OCI-LY1 (cell line): Measurements from ENCODE around the gene UMODL1.

Experiments
- CTCF ChIP-seq: fragments of 200-600 bp; sonication (generic), shearing (Covaris generic); IDR thresholded peaks from 2 replicates; pipeline ENCODE4 v1.5.1; 2017; ENCODE audit warnings: mild to moderate bottlenecking, antibody characterized with exemption, low read length, moderate library complexity, mixed read lengths
- EZH2 ChIP-seq: fragments of 200-600 bp; sonication (generic), shearing (Covaris generic); IDR thresholded peaks from 2 replicates; pipeline ENCODE4 v1.8.0; 2017; ENCODE audit warnings: borderline replicate concordance, mixed run types, mild to moderate bottlenecking, antibody characterized with exemption, low read length, moderate library complexity, mixed read lengths

DNA sequence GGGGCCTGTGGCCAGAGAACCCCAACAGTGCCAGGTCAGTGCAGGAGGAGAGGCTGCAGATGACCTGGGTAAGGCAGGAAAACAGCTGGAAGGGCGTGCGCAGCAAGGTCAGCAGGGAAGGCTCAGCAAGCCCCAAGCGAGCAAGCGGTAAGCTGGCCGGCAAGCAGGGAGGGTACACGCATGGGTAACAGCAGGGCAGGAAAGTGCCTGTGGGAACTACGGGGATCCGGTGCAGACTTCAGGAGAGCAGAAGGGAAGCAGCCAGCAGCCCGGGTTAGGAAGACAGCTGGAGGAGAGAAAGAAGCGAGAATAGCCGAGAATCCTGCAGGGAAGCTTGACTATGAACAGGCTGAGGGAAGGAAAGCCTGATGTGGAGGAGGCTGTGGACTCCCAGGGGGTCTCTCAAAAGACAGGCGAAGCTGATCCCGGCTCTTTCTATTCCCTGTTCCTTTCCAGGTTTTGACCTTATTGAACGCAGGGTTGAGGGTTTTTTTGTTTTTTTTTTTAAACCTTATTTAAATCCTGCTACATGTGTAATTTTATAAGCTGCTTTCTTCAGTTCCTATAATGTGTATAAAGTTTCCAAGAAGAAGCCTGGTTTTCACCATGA lies 20.9 kb downstream of the UMODL1 start:
- TF ChIP-seq CTCF = no peak
- TF ChIP-seq EZH2 = no peak
